Measurements from ENCODE around the gene NDUFA3.

DNA sequence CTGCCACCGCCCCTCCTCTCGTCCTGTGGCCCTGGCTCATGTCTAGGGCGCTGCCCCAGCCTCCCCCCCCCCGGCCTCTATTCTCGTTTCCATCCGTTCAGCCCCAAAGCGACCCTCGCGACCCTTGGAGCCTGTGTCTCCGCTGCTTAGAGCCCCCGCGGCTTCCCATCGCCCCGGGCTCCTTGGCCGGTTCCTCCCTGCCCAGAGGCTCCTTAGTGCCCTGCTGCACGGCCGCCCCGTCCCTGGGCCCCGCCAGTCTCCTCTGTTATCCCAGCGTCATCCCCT lies 25.7 kb downstream of the NDUFA3 start:
- no peak for TF ChIP-seq TAF1 (IDR thresholded peaks at IDR 0.05; ENCODE audit: borderline replicate concordance, insufficient read depth, low read length)
- TF ChIP-seq, protein P1, sequence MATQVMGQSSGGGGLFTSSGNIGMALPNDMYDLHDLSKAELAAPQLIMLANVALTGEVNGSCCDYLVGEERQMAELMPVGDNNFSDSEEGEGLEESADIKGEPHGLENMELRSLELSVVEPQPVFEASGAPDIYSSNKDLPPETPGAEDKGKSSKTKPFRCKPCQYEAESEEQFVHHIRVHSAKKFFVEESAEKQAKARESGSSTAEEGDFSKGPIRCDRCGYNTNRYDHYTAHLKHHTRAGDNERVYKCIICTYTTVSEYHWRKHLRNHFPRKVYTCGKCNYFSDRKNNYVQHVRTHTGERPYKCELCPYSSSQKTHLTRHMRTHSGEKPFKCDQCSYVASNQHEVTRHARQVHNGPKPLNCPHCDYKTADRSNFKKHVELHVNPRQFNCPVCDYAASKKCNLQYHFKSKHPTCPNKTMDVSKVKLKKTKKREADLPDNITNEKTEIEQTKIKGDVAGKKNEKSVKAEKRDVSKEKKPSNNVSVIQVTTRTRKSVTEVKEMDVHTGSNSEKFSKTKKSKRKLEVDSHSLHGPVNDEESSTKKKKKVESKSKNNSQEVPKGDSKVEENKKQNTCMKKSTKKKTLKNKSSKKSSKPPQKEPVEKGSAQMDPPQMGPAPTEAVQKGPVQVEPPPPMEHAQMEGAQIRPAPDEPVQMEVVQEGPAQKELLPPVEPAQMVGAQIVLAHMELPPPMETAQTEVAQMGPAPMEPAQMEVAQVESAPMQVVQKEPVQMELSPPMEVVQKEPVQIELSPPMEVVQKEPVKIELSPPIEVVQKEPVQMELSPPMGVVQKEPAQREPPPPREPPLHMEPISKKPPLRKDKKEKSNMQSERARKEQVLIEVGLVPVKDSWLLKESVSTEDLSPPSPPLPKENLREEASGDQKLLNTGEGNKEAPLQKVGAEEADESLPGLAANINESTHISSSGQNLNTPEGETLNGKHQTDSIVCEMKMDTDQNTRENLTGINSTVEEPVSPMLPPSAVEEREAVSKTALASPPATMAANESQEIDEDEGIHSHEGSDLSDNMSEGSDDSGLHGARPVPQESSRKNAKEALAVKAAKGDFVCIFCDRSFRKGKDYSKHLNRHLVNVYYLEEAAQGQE (IDR thresholded peaks at IDR 0.05; ENCODE audit: insufficient read depth in 1 of 2, low read depth in 2 of 2, low read length in 2 of 2), result no peak
- no peak for TF ChIP-seq SIN3A (IDR thresholded peaks at IDR 0.05; ENCODE audit: borderline replicate concordance, insufficient read depth, low read length)
- no peak for TF ChIP-seq POLR2AphosphoS5 (IDR thresholded peaks at IDR 0.05; ENCODE audit: low read depth, low read length)
- TF ChIP-seq FOXP2 (optimal IDR thresholded peaks at IDR 0.05; ENCODE audit: borderline replicate concordance, extremely low read depth, extremely low read length, insufficient read depth), result no peak

Data from PFSK-1 (cell line).